Stimulated activated CD8-positive, alpha-beta memory T cell treated with anti-CD3 and anti-CD28 coated beads, Interleukin-15, amount 100 ng/mL, for 24 hours (primary cell): ENCODE results near the gene HRAS.

Source experiments
- DNase-seq: peaks from one replicate; pipeline ENCODE4 v3.0.0-alpha.2; 2020; ENCODE audit warnings: low read depth

The HRAS gene

GRCh38 chr11:507727-508515, 27.5 kb downstream of the HRAS start:
- no peak for DNase-seq

DNA sequence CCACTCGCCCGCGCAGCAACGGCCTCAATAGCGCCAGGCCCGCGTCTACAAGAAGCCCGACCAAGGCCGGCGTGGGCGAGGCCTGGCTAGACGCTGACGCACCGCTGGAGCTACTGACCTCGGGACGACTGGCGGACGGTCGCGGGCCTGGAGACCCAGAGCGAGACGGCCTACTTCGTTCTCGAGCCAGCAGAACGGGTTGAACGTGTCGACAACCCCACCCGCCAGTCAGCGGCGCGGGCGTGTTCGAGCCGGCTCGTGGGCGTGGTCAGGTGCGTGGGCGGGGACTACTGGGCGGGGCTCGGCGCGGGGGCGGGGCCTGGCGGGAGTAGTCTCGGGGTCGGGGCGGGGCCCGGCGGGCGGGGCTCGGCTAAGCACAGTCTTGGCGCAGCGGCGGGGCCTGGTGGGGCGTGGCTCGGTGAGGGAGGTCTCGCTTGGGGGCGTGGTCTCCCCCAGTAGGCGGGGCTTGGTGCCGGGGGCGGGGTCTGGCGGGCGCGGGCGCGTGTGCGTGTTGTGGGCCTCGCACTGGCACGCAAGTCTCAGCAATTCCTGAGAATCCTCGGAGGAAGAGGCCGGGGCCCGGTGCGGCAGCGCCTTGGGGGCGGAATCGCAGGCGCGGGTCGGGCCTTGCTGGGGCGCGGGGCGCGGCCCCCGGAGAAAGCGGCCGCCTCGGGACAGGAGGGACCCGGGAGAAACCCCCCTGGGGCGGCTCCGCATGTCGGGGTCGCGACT, 28.2 kb downstream of the HRAS start, which contains the start of gene RNH1:
Gene RNH1, minus strand, starts transcription at position 248 of the 732 bp plus-strand sequence. CDS start 5,080 bp downstream, outside the sequence.
- peak; percentile 100 for DNase-seq

- peak; percentile 98 for DNase-seq
These were observed 29.0 kb downstream of the HRAS start for GRCh38 chr11:506238-506994.

DNA sequence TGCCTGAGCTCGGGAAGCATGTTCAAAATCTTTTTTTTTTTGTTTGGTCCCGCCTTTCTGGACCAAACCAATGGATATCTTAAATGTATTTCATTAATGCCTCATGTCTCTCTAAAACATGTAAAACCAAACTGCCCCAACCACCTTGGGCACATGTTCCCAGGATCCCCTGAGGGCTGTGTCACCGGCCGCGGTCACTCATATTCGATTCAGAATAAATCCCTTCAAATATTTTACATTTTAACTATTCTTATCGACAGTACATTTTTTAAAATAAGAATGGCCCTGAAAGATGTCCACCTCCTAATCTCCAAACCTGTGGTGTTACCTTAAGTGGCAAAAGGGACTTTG, 30.4 kb downstream of the HRAS start:
- no peak for DNase-seq

GRCh38 chr11:504053-504993, 31.1 kb downstream of the HRAS start:
- no peak for DNase-seq

DNA sequence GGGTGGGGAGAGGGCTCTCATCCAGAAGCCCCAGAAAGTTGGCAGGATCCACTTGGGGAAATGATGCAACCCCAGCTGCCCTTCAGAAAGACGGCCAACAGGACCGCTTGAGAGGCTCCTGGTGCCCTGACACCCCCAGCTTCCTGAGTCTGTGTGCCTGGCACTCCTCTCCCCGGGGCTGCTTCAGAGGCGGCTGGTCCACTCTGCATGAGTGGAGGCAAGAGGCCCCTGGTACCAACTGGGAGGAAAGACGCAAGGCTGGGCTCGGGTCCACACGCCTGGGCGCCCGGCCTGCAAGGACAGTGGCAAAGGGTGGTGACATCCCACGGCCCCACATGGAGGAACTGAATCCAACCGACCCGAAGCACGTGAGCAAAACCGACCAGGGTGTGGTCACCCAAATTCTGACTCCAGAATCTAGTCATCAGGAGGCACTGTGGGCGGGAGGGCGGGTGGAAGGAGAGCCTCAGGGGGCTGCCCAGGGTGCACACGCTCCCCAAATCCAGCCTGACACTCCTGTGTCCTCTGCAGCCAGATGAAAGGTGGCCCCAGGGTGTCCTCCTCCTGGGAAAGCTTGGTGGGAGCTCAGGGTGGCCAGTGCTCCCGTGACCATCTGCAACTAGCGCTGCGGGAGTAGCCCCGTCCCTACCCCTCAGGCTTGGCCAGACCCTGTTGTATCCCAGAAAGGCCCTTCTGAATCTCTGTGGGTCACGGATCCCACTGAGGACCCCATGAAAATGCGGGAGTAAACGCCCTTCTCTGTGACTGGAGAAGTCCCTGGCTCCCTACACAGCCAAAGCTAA, 32.0 kb downstream of the HRAS start:
- no peak for DNase-seq

GRCh38 chr11:502288-503178, 32.8 kb downstream of the HRAS start:
- no peak for DNase-seq

- DNase-seq: no peak
These were observed 33.6 kb downstream of the HRAS start for GRCh38 chr11:501683-502287.

DNA sequence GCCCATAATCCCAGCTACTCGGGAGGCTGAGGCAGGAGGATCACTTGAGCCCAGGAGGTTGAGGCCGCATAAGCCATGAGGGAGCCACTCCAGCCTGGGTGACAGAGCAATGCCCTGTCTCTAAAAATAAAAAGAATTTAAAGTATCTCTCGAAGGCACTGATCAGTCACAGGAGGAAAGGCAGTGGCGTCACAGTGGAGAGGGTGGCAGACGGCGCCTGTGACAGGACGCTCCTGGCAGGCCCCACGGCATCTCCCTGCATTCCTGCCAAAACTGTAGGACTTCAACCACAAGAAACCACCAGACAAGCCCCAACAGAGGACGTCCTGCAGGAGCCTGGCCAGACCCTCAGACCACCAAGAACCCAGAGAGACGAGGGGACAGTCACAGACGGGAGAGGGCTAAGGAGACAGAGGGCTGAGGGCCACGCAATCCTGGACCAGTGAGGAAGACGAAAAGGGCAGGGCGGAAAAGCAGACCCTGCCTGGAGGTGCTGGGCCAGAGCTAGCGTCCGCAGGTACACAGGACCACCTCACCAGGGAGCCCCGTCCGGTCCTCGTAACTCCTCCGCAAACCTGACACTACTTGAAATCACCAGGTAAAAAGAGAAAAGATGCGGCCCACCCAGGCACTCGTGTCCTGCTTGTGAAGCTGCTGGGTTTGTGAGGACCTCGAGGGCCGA, 34.2 kb downstream of the HRAS start:
- no peak for DNase-seq

DNA sequence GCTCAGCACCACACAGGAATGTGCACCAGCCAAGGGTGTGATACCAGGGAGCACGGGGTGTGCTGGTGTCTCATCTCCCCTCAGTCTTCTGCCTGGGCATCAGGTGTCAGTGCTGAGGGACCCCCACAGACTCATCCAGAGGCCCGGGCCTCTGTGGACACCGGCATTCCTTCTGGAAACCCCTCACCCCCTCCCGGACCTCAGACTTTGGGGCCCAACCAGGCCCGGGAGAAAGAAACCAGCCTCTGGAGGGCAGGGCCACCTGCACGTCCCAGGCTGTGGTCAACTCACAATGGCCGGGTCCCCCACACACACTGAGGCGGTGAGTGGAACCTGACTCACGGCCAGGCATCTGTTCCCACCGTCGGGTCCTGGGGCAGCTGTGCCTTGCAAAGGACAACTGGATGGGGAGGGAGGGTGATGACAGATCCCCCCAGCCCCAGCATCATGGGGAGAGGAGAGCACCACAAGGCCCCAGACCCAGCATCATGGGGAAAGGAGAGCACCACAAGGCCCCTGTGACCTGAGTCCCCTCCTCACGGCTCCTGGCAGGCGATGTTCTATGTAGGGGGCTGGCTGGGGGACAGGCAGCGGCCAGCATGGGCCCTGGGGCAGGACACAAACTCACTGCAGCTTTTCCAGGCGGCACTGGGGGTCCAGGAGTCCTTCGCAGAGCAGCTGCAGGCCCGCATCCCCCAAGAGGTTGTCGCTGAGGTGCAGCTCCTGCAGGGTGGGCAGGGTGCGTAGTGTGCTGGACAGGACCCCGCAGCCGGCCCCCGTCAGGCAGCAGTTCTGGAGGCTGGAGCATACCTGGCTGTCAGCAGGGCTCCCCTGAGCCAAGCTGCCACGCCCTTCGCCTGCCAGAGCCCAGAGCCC, 35.9 kb downstream of the HRAS start:
- no peak for DNase-seq

DNA sequence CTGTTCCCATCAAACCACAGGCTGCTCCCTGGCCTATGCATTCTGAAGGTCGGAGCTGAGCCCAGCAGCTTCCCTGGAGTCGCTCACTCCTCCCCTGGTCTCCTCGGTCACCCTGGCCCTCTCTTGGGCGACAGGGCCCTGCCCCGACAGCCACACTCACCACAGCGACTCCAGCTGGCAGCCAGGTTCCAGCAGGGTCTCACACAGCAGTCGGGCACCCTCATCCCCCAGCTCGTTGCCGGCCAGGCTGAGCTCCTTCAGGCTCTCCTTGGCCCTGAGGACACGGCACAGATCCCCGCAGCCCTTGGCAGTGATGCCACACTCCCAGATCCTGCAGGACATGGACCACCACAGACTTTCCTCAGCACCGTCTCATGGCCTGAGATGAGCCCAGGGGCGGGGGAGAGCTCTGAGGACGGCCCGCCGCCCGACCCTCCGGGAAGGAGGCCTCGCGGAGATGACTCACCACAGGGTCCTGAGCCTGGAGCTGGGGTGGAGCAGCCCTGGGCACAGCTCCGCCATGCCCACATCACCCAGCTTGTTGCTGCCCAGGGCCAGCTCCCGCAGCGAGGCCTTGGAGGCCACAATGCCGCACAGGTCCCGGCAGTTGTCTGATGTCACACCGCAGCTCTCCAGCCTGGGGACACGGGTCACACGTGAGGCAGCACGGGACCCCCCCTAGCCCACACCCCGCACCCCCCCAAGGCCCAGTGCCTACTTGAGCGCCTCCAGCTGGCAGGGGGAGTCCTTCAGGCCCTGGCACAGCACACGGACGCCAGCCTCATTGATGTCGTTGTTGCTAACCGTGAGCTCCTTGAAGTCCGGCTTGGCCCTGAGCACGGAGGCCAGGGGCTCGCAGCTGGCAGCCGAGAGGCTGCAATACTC, 36.8 kb downstream of the HRAS start:
- no peak for DNase-seq

DNA sequence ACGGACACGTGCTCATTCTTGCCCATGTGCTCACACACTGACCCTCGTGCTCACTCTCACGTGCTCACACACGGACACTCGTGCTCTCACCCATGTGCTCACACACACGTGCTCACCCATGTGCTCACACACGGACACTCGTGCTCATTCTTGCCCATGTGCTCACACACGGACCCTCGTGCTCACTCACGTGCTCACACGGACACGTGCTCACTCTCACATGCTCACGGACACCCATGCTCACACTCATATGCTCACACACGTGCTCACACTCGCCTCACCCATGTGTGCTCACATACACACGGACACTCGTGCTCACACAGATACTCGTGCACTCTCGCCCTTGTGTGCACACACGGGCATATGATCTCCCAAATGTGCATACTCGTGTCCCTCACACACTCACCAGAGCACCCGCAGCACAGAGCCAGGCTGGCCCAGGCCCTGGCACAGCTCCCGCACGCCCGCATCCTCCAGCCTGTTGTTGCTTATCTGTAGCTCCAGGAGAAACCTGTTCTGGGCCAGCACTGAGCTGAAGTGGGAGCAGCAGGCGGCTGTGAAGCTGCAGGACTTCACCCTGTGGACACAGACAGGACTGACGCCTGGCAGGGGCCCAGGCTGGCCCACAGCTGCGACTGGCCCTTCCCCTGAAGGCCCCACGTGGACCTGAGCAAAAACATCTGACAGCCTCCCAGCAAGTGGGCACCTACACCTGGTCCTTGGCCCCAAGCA, 37.6 kb downstream of the HRAS start:
- DNase-seq: no peak

DNA sequence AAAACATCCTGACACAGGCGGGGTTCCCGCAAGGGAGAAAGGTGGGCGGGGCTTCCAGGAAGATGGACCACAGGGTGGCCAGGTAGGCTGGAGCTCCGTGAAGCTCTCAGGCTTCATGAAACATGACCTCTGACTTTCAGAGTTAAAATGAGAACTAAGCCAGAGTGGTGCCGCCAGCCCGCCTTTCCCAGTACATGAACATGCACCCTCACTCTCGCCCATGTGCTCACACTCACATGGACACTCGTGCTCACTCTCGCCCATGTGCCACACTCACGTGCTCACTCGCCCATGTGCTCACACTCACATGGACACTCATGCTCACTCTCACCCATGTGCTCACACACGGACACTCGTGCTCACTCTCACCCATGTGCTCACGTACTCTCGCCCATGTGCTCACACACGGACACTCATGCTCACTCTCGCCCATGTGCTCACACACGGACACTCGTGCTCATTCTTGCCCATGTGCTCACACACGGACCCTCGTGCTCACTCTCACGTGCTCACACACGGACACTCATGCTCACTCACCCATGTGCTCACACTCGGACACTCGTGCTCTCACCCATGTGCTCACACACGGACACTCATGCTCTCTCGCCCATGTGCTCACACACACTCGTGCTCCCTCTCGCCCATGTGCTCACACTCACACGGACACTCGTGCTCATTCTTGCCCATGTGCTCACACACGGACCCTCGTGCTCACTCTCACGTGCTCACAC, 38.4 kb downstream of the HRAS start:
- no peak for DNase-seq

DNA sequence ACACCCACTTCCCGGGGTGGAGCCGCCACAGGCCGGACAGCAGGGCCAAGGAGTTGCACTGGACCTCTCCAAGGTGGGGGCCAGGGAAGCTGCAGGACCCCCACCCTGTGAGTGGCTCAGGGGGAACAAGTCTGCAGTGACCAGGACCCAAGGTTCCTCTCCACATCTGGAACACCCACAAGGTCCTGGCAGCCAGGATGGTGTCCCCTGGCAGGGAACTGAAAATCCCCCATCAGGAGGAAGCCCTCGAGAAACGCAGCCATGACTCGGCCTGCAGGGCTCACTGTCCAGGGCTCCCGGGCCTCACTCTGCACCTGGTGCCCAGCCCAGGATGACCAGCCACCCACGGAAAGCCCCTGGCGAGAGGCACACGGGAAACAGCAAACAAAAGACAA, 39.8 kb downstream of the HRAS start:
- DNase-seq: no peak
